GM12878 (cell line): ENCODE data around the gene ADAMTSL5. TPM values are rescaled to one million over a fixed set of nuclear protein-coding genes. Genes with fewer than 3 reads are reported as not detected.

ENCODE experiments used
- ATAC-seq: fragments of 200-7000 bp; cut with Tn5 transposase; 3 replicates; pipeline ENCODE4 v1.9.1; 2020; ENCODE audit warnings: mild to moderate bottlenecking, moderate library complexity
- BruUV-seq: library from RNA; stranded (reverse); fragments of 400-500 nt; replicated peaks from 2 replicates; lab custom pipeline; 2021; lab: Mats Ljungman, UMichigan
- CTCF ChIA-PET: fragments of 300-600 bp; sonication (Branson Sonifier 250); formaldehyde crosslinking; extraction: SDS; loops from one replicate; lab custom pipeline; 2021; ENCODE audit warnings: inconsistent platforms; lab: Yijun Ruan, JAX
- POLR2A ChIA-PET: fragments of 350-600 bp; formaldehyde crosslinking; extraction: SDS; loops from one replicate; lab custom pipeline; 2021; ENCODE audit warnings: inconsistent platforms; lab: Charles Lee
- RAD21 ChIA-PET: fragments of 300-600 bp; sonication (Branson Sonifier 250); formaldehyde crosslinking; loops from one replicate; lab custom pipeline; 2023; ENCODE audit warnings: antibody characterized with exemption; ENCODE audit not compliant: unreplicated experiment; lab: Charles Lee
- SMC1A ChIA-PET: fragments of 300-600 bp; sonication (Branson Sonifier 250); formaldehyde crosslinking; loops from one replicate; lab custom pipeline; 2023; ENCODE audit not compliant: unreplicated experiment, uncharacterized antibody; lab: Charles Lee
- DNase-seq: peaks from one replicate; pipeline ENCODE4 v3.0.0-alpha.2; 2011; ENCODE audit warnings: low read depth, low spot score
- FAIRE-seq: peaks from 3 replicates; lab custom pipeline; 2011; peaks lifted over from hg19 to GRCh38; lab: Jason Lieb, UNC
- H2AFZ ChIP-seq: 2 replicates; pipeline ENCODE4 v1.6.0; 2011; ENCODE audit warnings: low read depth, low read length, control low read depth; ENCODE audit not compliant: control insufficient read depth
- H3K27ac ChIP-seq: 2 replicates; pipeline ENCODE4 v1.5.1; 2011; ENCODE audit warnings: control low read depth; ENCODE audit not compliant: control insufficient read depth, insufficient read depth
- H3K27me3 ChIP-seq, 2 experiments: replicated peaks in 1 of 2; 2 replicates each; pipeline versions ENCODE4 v1.6.0 to v1.6.1; 2011; ENCODE audit warnings: low read length in 1 of 2; ENCODE audit not compliant: control insufficient read depth in 2 of 2, insufficient read depth in 2 of 2
- H3K36me3 ChIP-seq, 2 experiments: 2 replicates each; pipeline ENCODE4 v1.5.1; 2011; ENCODE audit warnings: low read length in 1 of 2; ENCODE audit not compliant: control insufficient read depth in 2 of 2, insufficient read depth in 2 of 2
- H3K4me1 ChIP-seq: 2 replicates; pipeline ENCODE4 v1.6.1; 2011; ENCODE audit warnings: mild to moderate bottlenecking, low read length, moderate library complexity, mixed read lengths; ENCODE audit not compliant: control insufficient read depth, insufficient read depth
- H3K4me2 ChIP-seq: 2 replicates; pipeline ENCODE4 v1.6.0; 2011; ENCODE audit warnings: control low read depth; ENCODE audit not compliant: control insufficient read depth, insufficient read depth
- H3K4me3 ChIP-seq: fragments of 200-600 bp; sonication (generic); 2 replicates; pipeline ENCODE4 v1.5.1; 2016
- H3K79me2 ChIP-seq: 2 replicates; pipeline ENCODE4 v1.6.0; 2011; ENCODE audit warnings: low read length; ENCODE audit not compliant: control insufficient read depth, insufficient read depth
- H3K9ac ChIP-seq: 2 replicates; pipeline ENCODE4 v1.8.0; 2011; ENCODE audit warnings: low read length, control low read depth, mixed read lengths; ENCODE audit not compliant: control insufficient read depth, insufficient read depth
- H3K9me3 ChIP-seq: replicated peaks from 3 replicates; pipeline ENCODE4 v1.5.1; 2011; ENCODE audit warnings: mild to moderate bottlenecking, low read length; ENCODE audit not compliant: control insufficient read depth, insufficient read depth
- H4K20me1 ChIP-seq: 2 replicates; pipeline ENCODE4 v1.6.0; 2011; ENCODE audit not compliant: control insufficient read depth, insufficient read depth
- CREM ChIP-seq: IDR thresholded peaks from 2 replicates; pipeline ENCODE4 v1.6.1; 2014; ENCODE audit warnings: antibody characterized with exemption, low read depth
- MEF2B ChIP-seq: fragments of 450-650 bp; IDR thresholded peaks from 2 replicates; pipeline ENCODE4 v1.6.1; 2018; ENCODE audit warnings: mild to moderate bottlenecking, moderate library complexity; ENCODE audit not compliant: partially characterized antibody, poor library complexity, severe bottlenecking
- RAD21 ChIP-seq: IDR thresholded peaks from 2 replicates; pipeline ENCODE4 v1.6.1; 2011; ENCODE audit warnings: mild to moderate bottlenecking, low read depth, low read length, moderate library complexity; ENCODE audit not compliant: insufficient read depth
- WGBS: methylation state at CpG from one replicate; pipeline ENCODE4 v1.1.6; 2016; ENCODE audit warnings: low lambda C conversion rate; ENCODE audit not compliant: insufficient replicate concordance, insufficient coverage; ENCODE audit errors: missing lambda C conversion rate; 5-methylcytosine and 5-hydroxymethylcytosine counted together
- in situ Hi-C: fragments of 300-500 bp; cut with MboI; formaldehyde crosslinking; loops from 9 replicates; pipeline ENCODE4 v1.14.3; 2018; ENCODE audit warnings: mixed read lengths
- intact Hi-C: fragments of 100-400 bp; cut with micrococcal nuclease; formaldehyde crosslinking; loops from one replicate; pipeline ENCODE4 v1.14.2; 2022; ENCODE audit not compliant: unreplicated experiment
- polyA plus RNA-seq, 11 experiments: library from polyadenylated mRNA; depleted of rRNA in 4 of 11; unstranded in 6 of 11; stranded (reverse) in 5 of 11; fragments of >200 nt; fragmentation: Nextera tagmentation in 4 of 11; fragmentation: Illumina TruSeq in 1 of 11; extraction: Ambion mirVana in 4 of 11; extraction: Trizol in 1 of 11; gene quantifications; 1 replicate in 1 of 11; 2 replicates in 10 of 11; pipeline versions ENCODE4 v1.2.1 to v1.2.3, GENCODE V29; 2011 to 2016; ENCODE audit warnings: inconsistent platforms in 2 of 11, missing spikeins in 2 of 11, low read depth in 1 of 11
- total RNA-seq, 4 experiments: library from RNA; depleted of rRNA in 3 of 4; stranded (reverse); fragments of >200 nt in 3 of 4; fragmentation: Illumina TruSeq in 1 of 4; extraction: Trizol in 1 of 4; gene quantifications; 2 replicates each; pipeline versions ENCODE4 v1.2.1 to v1.2.3, GENCODE V29; 2013 to 2021
- TF ChIP-seq, protein P1 (sequence below): fragments of 450-650 bp; formaldehyde crosslinking; IDR thresholded peaks from 2 replicates; pipeline ENCODE4 v1.5.0; 2022; ENCODE audit warnings: mild to moderate bottlenecking, missing genetic modification characterization
- TF ChIP-seq, protein P2 (sequence below): IDR thresholded peaks from 2 replicates; pipeline ENCODE4 v1.6.1; 2012; ENCODE audit warnings: improper control_type of control experiment, low read depth, low read length; ENCODE audit not compliant: insufficient replicate concordance

Gene ADAMTSL5
- total and polyA plus RNA-seq, 10 of the 15 experiments (the other 5 are each of a cell fraction or from before 2014, with no cell fraction given): 0.04 to 0.83 (median 0.32) TPM; not detected in 4

DNA sequence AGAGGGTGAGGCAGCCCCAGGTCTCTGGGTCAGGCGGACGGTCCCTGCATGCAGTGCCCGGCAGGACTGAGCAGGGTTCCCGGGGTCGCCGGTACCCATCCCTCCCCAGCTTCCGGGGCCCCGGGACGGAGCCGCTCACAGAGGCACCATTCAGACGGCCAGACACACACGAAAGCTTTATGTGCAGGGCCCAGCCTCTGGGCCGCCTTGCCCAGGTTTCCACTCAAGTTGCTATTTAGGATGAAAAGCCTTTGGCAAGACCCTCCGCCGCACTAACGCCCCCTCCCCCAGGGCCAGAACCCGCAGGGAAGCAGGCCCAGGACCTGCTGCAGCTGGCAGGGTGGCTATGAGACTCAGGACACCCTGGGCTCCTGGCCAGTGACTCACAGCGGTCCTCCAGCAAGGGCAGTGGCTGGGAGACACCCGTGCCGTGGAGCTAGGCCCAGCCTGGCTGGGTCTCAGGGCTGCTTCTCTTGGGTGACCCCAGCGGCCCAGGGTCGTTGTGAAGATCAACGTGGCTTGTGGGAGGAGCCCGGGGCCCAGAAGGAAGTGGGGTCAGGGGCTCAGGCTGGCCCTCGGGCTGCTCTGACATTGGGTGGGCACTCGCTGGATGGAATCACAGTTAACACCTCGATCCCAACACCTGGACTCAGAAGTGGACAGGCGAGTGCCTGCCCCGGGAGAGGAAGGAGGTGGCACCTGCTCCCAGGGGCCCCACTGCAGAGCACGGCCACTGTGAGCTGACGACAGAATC is 38.6 kb downstream of the ADAMTSL5 start:
- no TSS peak for BruUV-seq
- POLR2A ChIA-PET: no interaction called here
- in situ Hi-C loops (no loop called here), intact Hi-C loops (no loop called here)
- Histone ChIP-seq H3K4me2 (no peak overlapping the region), H3K27me3 (peaks cover 3 to 22% of the 10 kb centered on the region in 2 experiments), H4K20me1 (peaks cover 7% of the 10 kb centered on the region), H3K9ac (no peak overlapping the region), H3K4me3 (no peak overlapping the region), H2AFZ (no peak overlapping the region), H3K27ac (no peak overlapping the region), H3K9me3 (no peaks in the 10 kb centered on the region), H3K79me2 (peaks cover 8% of the 10 kb centered on the region), H3K36me3 (no peaks in the 10 kb centered on the region), H3K4me1 (peaks cover 7% of the 10 kb centered on the region)
- 78% methylated on average over 31 of the region's 31 CpGs for WGBS
- RAD21 ChIA-PET: no interaction called here
- no peak for DNase-seq
- SMC1A ChIA-PET: no interaction called here
- CTCF ChIA-PET: no interaction called here
- no peak for FAIRE-seq
- no peak for ATAC-seq
- TF ChIP-seq CREM: no peak
- TF ChIP-seq, protein P1, sequence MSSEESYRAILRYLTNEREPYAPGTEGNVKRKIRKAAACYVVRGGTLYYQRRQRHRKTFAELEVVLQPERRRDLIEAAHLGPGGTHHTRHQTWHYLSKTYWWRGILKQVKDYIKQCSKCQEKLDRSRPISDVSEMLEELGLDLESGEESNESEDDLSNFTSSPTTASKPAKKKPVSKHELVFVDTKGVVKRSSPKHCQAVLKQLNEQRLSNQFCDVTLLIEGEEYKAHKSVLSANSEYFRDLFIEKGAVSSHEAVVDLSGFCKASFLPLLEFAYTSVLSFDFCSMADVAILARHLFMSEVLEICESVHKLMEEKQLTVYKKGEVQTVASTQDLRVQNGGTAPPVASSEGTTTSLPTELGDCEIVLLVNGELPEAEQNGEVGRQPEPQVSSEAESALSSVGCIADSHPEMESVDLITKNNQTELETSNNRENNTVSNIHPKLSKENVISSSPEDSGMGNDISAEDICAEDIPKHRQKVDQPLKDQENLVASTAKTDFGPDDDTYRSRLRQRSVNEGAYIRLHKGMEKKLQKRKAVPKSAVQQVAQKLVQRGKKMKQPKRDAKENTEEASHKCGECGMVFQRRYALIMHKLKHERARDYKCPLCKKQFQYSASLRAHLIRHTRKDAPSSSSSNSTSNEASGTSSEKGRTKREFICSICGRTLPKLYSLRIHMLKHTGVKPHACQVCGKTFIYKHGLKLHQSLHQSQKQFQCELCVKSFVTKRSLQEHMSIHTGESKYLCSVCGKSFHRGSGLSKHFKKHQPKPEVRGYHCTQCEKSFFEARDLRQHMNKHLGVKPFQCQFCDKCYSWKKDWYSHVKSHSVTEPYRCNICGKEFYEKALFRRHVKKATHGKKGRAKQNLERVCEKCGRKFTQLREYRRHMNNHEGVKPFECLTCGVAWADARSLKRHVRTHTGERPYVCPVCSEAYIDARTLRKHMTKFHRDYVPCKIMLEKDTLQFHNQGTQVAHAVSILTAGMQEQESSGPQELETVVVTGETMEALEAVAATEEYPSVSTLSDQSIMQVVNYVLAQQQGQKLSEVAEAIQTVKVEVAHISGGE (CRISPR knock-in tag): no peak
- no peak for TF ChIP-seq RAD21
- TF ChIP-seq, protein P2, sequence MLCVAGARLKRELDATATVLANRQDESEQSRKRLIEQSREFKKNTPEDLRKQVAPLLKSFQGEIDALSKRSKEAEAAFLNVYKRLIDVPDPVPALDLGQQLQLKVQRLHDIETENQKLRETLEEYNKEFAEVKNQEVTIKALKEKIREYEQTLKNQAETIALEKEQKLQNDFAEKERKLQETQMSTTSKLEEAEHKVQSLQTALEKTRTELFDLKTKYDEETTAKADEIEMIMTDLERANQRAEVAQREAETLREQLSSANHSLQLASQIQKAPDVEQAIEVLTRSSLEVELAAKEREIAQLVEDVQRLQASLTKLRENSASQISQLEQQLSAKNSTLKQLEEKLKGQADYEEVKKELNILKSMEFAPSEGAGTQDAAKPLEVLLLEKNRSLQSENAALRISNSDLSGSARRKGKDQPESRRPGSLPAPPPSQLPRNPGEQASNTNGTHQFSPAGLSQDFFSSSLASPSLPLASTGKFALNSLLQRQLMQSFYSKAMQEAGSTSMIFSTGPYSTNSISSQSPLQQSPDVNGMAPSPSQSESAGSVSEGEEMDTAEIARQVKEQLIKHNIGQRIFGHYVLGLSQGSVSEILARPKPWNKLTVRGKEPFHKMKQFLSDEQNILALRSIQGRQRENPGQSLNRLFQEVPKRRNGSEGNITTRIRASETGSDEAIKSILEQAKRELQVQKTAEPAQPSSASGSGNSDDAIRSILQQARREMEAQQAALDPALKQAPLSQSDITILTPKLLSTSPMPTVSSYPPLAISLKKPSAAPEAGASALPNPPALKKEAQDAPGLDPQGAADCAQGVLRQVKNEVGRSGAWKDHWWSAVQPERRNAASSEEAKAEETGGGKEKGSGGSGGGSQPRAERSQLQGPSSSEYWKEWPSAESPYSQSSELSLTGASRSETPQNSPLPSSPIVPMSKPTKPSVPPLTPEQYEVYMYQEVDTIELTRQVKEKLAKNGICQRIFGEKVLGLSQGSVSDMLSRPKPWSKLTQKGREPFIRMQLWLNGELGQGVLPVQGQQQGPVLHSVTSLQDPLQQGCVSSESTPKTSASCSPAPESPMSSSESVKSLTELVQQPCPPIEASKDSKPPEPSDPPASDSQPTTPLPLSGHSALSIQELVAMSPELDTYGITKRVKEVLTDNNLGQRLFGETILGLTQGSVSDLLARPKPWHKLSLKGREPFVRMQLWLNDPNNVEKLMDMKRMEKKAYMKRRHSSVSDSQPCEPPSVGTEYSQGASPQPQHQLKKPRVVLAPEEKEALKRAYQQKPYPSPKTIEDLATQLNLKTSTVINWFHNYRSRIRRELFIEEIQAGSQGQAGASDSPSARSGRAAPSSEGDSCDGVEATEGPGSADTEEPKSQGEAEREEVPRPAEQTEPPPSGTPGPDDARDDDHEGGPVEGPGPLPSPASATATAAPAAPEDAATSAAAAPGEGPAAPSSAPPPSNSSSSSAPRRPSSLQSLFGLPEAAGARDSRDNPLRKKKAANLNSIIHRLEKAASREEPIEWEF: no peak
- no peak for TF ChIP-seq MEF2B
- TF ChIP-seq, all 136 proteins: peak for 0
